HG03103 (cell line): ENCODE measurements around the gene CTDSP2.
A peak's percentile ranks its signal among the peaks of the same experiment; 100 is the strongest.
"Not testable (repeated sequence)": the region's sequence is repeated elsewhere in the genome, so short reads cannot be mapped to it uniquely, and the experiment has no call there.

ENCODE experiments used
- ATAC-seq: cut with Tn5 transposase; IDR thresholded peaks from one replicate; pipeline ENCODE4 v1.9.1; 2021; ENCODE audit warnings: low read depth; ENCODE audit not compliant: unreplicated experiment

Gene CTDSP2

GRCh38 chr12:57846577-57847319, at the start of gene CTDSP2:
Gene CTDSP2 (minus strand): TSS chr12:57846729. CDS start chr12:57846435, 294 bp downstream.
- peak; percentile 25 for ATAC-seq

- no peak for ATAC-seq
These were observed 49.5 kb upstream of the CTDSP2 start for GRCh38 chr12:57896115-57896433.

GRCh38 chr12:57895389-57896114, 49.0 kb upstream of the CTDSP2 start:
- ATAC-seq, result no peak

GRCh38 chr12:57894399-57895292, 48.1 kb upstream of the CTDSP2 start:
- ATAC-seq, result no peak

GRCh38 chr12:57893431-57894353, 47.2 kb upstream of the CTDSP2 start:
- ATAC-seq, result no peak

- ATAC-seq, result no peak
These were observed 45.9 kb upstream of the CTDSP2 start for GRCh38 chr12:57892232-57892972.

GRCh38 chr12:57891542-57892228, 45.2 kb upstream of the CTDSP2 start:
- no peak for ATAC-seq

GRCh38 chr12:57890191-57891115, 43.9 kb upstream of the CTDSP2 start:
- no peak for ATAC-seq

GRCh38 chr12:57889500-57889989, 43.0 kb upstream of the CTDSP2 start:
- no peak for ATAC-seq

- ATAC-seq, result no peak
These were observed 42.1 kb upstream of the CTDSP2 start for GRCh38 chr12:57888409-57889157.

- no peak for ATAC-seq
These were observed 41.3 kb upstream of the CTDSP2 start for GRCh38 chr12:57887631-57888408.

- not testable (repeated sequence) for ATAC-seq
These were observed 40.4 kb upstream of the CTDSP2 start for GRCh38 chr12:57886964-57887363.

GRCh38 chr12:57886542-57886941, 40.0 kb upstream of the CTDSP2 start:
- no peak for ATAC-seq

GRCh38 chr12:57885207-57885606, 38.7 kb upstream of the CTDSP2 start:
- ATAC-seq, result no peak

GRCh38 chr12:57883700-57884099, 37.2 kb upstream of the CTDSP2 start:
- no peak for ATAC-seq

- ATAC-seq, result no peak
These were observed 36.5 kb upstream of the CTDSP2 start for GRCh38 chr12:57883057-57883456.
